ENCODE measurements around the gene GLT1D1. TPM values are rescaled to one million over a fixed set of nuclear protein-coding genes. Genes with fewer than 3 reads are reported as not detected.

GLT1D1 gene
- total and polyA plus RNA-seq, 2 experiments from 2014 or later = 1.4 to 4.4 TPM

DNA sequence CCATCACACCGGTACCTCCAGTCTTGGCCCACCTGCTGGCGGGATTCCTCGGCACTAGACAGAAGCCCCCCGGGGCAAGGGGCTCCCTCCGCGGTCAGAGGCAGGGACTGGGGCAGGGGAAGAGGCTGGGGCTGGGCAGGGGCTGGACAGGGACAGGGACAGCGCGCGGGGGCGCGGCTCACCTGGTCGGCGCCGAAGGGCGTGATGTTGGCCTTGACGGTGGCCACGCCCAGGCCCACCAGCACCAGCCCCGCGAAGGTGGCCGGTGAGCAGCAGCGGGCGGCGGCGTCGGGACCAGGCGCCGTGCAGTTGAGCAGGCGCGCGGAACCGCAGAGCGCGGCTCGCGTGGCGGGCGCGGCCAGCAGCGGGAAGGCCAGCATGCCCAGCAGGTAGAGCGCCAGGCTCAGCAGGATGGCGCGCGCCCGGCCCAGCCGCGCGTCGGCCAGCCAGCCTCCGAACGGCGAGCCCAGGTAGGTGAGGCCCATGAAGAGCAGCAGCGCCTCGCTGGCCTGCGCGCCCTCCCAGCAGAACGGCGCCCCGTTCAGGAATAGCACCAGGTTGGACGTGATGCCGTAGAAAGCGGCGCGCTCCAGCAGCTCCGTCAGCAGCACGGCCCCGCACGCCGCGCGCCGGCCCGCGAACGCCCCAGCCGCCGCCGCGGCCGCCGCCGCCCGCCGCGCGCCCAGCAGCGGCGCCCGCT, 29.9 kb upstream of the GLT1D1 start (continued):
- no peak for TF ChIP-seq REST (IDR thresholded peaks at IDR 0.05; ENCODE audit: unreplicated experiment)
- no peak for TF ChIP-seq NANOG (IDR thresholded peaks at IDR 0.05; ENCODE audit: borderline replicate concordance)
- no peak for TF ChIP-seq STAT1 (IDR thresholded peaks at IDR 0.05; ENCODE audit: unreplicated experiment)
- TF ChIP-seq, protein P1, sequence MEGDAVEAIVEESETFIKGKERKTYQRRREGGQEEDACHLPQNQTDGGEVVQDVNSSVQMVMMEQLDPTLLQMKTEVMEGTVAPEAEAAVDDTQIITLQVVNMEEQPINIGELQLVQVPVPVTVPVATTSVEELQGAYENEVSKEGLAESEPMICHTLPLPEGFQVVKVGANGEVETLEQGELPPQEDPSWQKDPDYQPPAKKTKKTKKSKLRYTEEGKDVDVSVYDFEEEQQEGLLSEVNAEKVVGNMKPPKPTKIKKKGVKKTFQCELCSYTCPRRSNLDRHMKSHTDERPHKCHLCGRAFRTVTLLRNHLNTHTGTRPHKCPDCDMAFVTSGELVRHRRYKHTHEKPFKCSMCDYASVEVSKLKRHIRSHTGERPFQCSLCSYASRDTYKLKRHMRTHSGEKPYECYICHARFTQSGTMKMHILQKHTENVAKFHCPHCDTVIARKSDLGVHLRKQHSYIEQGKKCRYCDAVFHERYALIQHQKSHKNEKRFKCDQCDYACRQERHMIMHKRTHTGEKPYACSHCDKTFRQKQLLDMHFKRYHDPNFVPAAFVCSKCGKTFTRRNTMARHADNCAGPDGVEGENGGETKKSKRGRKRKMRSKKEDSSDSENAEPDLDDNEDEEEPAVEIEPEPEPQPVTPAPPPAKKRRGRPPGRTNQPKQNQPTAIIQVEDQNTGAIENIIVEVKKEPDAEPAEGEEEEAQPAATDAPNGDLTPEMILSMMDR (conservative IDR thresholded peaks at IDR 0.05; ENCODE audit: low read depth in 2 of 2) = no peak

- H3K27me3 ChIP-seq (ENCODE audit: insufficient read depth) = no peaks in the 10 kb centered on the region
- peak within 1 kb of the TSS; percentile 85 for H3K4me2 ChIP-seq
- H3K9me2 ChIP-seq (ENCODE audit: insufficient read depth) = no peaks in the 10 kb centered on the region
- peaks cover 5% of the 10 kb centered on the region; the same call in 1 of the 2 replicates for H3K4me1 ChIP-seq (ENCODE audit: insufficient read depth)
- H3K9me3 Mint-ChIP-seq = peaks cover 70% of the 10 kb centered on the region
- H3K79me2 ChIP-seq (replicated peaks; ENCODE audit: insufficient read depth) = peaks cover 40% of the 10 kb centered on the region
- peak; percentile 89 for ATAC-seq
- peak; percentile 74 for TF ChIP-seq POLR2AphosphoS5 (IDR thresholded peaks at IDR 0.05; ENCODE audit: low read depth)
- TF ChIP-seq, protein P1 (conservative IDR thresholded peaks at IDR 0.05; ENCODE audit: low read depth in 2 of 2) = no peak
- TF ChIP-seq STAT1 (IDR thresholded peaks at IDR 0.05; ENCODE audit: unreplicated experiment) = no peak
- DNase-seq (ENCODE audit: low spot score) = peak; percentile 90
- H2AFZ ChIP-seq = no peak within 1 kb of the TSS
- H3K4me3 ChIP-seq = peak within 1 kb of the TSS; percentile 72
- no peaks in the 10 kb centered on the region for H3K27me3 Mint-ChIP-seq (ENCODE audit: insufficient read depth, low read depth, poor library complexity)
- H3K4me1 Mint-ChIP-seq = peaks cover 22% of the 10 kb centered on the region
- H3F3A ChIP-seq (replicated peaks; ENCODE audit: low read depth) = no peaks in the 10 kb centered on the region
- peak within 1 kb of the TSS; percentile 90 for H3K27ac ChIP-seq (ENCODE audit: low read depth)
- no peaks in the 10 kb centered on the region; the same call in 1 of the 2 replicates for H3K36me3 ChIP-seq (ENCODE audit: insufficient read depth)
- H3K4me3 Mint-ChIP-seq = peak within 1 kb of the TSS; percentile 81
- H4K20me1 ChIP-seq (replicated peaks; ENCODE audit: insufficient read depth) = peaks cover 4% of the 10 kb centered on the region; the same call in 1 of the 2 replicates
- H3K36me3 Mint-ChIP-seq (ENCODE audit: low read depth) = peaks cover 36% of the 10 kb centered on the region
- H3K27ac Mint-ChIP-seq = peak within 1 kb of the TSS; percentile 97
Measured at GRCh38 chr12:128823916-128824839, 29.1 kb upstream of the GLT1D1 start, which contains the start of gene SLC15A4. Gene SLC15A4 (minus strand): TSS chr12:128823958. CDS start chr12:128823943, 15 bp downstream.
